Left lobe of liver (tissue), 2 donors: ENCODE measurements around the gene NUP188. TPM values are rescaled to one million over a fixed set of nuclear protein-coding genes. Genes with fewer than 3 reads are reported as not detected.
"Not testable (repeated sequence)": the region's sequence is repeated elsewhere in the genome, so short reads cannot be mapped to it uniquely, and the experiment has no call there.

Source experiments
- ATAC-seq: fragments of 200-7000 bp; cut with Tn5 transposase; one replicate; pipeline ENCODE4 v1.9.1; 2020; ENCODE audit warnings: mild to moderate bottlenecking, moderate library complexity
- DNase-seq: peaks from one replicate; pipeline ENCODE4 v3.0.0-alpha.2; 2020; ENCODE audit warnings: low spot score
- total RNA-seq: library from RNA; stranded (reverse); gene quantifications from one replicate; pipeline ENCODE4 v1.2.1, GENCODE V29; 2021
- donor health status: DM: no; HTN: no; CAD: no; lungs with moderate emphysema.
- donor health status: DM: no; HTN: yes; CAD: no.

The NUP188 gene
- total RNA-seq, 1 donor from 2014 or later: 11.4 TPM

GRCh38 chr9:129004173-129004572 is 56.7 kb downstream of the NUP188 start:
- not testable (repeated sequence) for ATAC-seq

GRCh38 chr9:129005336-129005997 is 58.0 kb downstream of the NUP188 start:
- DNase-seq (no peak), ATAC-seq (no peak)

More at GRCh38 chr9:129004173-129004572, 56.7 kb downstream of the NUP188 start:
- not testable (repeated sequence) for DNase-seq

- ATAC-seq (peak; percentile 84), DNase-seq (peak; percentile 63)
Observed at GRCh38 chr9:129006328-129007034, 59.0 kb downstream of the NUP188 start.

- DNase-seq: no peak
Observed at GRCh38 chr9:129007035-129007765, 59.7 kb downstream of the NUP188 start.

GRCh38 chr9:129007766-129008468 is 60.4 kb downstream of the NUP188 start:
- no peak for DNase-seq

More at GRCh38 chr9:129007035-129007765, 59.7 kb downstream of the NUP188 start:
- no peak for ATAC-seq

GRCh38 chr9:129008469-129008965 is 61.0 kb downstream of the NUP188 start:
- no peak for DNase-seq
- ATAC-seq: peak; percentile 67

More at GRCh38 chr9:129007766-129008468, 60.4 kb downstream of the NUP188 start:
- ATAC-seq: no peak

- no peak for DNase-seq
- no peak for ATAC-seq
Observed at GRCh38 chr9:129008986-129009583, 61.6 kb downstream of the NUP188 start.

GRCh38 chr9:129009584-129010141 is 62.2 kb downstream of the NUP188 start:
- ATAC-seq (no peak), DNase-seq (no peak)

GRCh38 chr9:129010267-129010975 is 62.9 kb downstream of the NUP188 start:
- no peak for DNase-seq
- ATAC-seq: no peak

GRCh38 chr9:129011170-129011569 is 63.7 kb downstream of the NUP188 start:
- no peak for ATAC-seq
- DNase-seq: no peak

GRCh38 chr9:129011761-129012181 is 64.3 kb downstream of the NUP188 start:
- ATAC-seq (no peak), DNase-seq (no peak)

GRCh38 chr9:129012343-129012742 is 64.8 kb downstream of the NUP188 start:
- DNase-seq: no peak

GRCh38 chr9:129012893-129013448 is 65.5 kb downstream of the NUP188 start:
- no peak for DNase-seq
- ATAC-seq: no peak

More at GRCh38 chr9:129012343-129012742, 64.8 kb downstream of the NUP188 start:
- no peak for ATAC-seq

GRCh38 chr9:129013674-129014073 is 66.2 kb downstream of the NUP188 start:
- ATAC-seq (peak; percentile 73), DNase-seq (no peak)

- ATAC-seq: no peak
- DNase-seq: no peak
Observed at GRCh38 chr9:129014124-129014523, 66.6 kb downstream of the NUP188 start.

GRCh38 chr9:129014608-129015007 is 67.1 kb downstream of the NUP188 start:
- ATAC-seq: no peak
- no peak for DNase-seq

- ATAC-seq: no peak
- no peak for DNase-seq
Observed at GRCh38 chr9:129021091-129021490, 73.6 kb downstream of the NUP188 start.

- DNase-seq (no peak), ATAC-seq (no peak)
Observed at GRCh38 chr9:129022037-129022436, 74.5 kb downstream of the NUP188 start.
